Coronary artery (tissue), 2 donors: ENCODE data around the gene TRPM4.
A peak's percentile ranks its signal among the peaks of the same experiment; 100 is the strongest.

Source experiments
- DNase-seq: peaks from one replicate; pipeline ENCODE4 v3.0.0-alpha.2; 2017; ENCODE audit warnings: low spot score
- H3K27ac ChIP-seq, 2 donors: fragments of 200-600 bp; sonication (generic); one replicate each; pipeline ENCODE4 v1.5.1; 2016 to 2019
- H3K4me3 ChIP-seq: fragments of 200-600 bp; sonication (generic); 2 replicates; pipeline ENCODE4 v1.5.1; 2016; ENCODE audit warnings: mild to moderate bottlenecking, moderate library complexity
- CTCF ChIP-seq: fragments of 200-600 bp; sonication (generic); IDR thresholded peaks from one replicate; pipeline ENCODE4 v1.5.1; 2019; ENCODE audit warnings: antibody characterized with exemption

TRPM4 gene

GRCh38 chr19:49114630-49115363, 42.8 kb upstream of the TRPM4 start:
- DNase-seq = no peak

DNA sequence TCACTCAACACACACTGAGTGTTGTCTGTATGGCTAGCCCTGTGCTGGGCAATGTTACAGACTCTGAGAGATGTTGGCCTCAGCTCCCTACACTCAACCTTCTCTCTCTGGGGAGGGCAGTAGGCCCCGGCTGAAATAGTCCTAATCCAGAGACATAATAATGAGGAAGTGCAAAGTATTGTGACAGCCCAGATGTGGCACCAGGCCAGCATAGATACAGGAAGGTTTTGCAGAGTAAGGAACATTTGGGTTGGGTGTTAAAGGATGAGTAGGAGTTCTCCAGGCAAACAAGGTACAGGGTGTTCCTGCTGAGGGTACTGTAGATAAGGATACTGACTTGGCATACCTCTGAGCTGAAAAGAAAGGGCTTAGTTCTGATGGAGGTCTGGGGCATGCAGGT, 41.0 kb upstream of the TRPM4 start:
- no peak for TF ChIP-seq CTCF
- Histone ChIP-seq H3K27ac (no peak overlapping the region), H3K4me3 (no peak overlapping the region)
- DNase-seq = no peak

More at GRCh38 chr19:49114630-49115363, 42.8 kb upstream of the TRPM4 start:
- peak overlapping the region; percentile 89 to 91 for H3K27ac ChIP-seq
- TF ChIP-seq CTCF = no peak
- peak overlapping the region; percentile 86 for H3K4me3 ChIP-seq

DNA sequence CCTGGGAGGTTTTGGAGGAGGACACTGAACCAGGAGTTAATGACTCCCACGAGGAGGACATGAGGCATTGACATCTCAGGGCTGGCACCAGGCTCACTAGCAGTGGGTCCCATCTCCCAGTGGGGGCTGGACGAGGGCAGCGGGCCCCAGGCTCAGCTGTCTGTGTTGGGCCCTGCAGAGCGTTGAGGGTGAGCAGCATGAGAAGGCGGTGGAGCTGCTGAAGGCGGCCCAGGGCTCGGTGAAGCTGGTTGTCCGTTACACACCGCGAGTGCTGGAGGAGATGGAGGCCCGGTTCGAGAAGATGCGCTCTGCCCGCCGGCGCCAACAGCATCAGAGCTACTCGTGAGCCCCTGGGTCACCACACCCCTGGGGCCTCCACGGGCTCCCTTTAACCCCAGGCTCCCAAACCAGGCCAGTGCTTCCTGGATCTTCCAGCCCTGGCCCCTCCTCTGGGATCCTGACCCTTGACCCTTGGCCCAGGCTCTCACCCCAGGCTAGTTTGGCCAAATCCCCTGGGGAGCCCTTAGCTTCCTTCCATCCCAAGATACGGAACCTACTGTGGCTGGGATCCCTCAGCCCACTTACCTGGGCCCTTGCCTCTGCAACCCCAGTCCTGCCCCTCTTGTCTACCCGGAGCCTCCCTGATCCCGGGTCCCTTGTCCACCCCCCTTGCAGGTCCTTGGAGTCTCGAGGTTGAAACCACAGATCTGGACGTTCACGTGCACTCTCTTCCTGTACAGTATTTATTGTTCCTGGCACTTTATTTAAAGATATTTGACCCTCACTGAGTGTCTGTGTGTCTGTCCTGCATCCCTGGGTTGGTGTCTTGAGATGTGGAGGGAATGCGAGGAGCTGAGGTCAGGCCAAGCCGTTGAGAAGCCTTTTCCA, 39.7 kb upstream of the TRPM4 start:
- no peak for DNase-seq
- no peak for TF ChIP-seq CTCF
- Histone ChIP-seq H3K4me3 (peak overlapping the region; percentile 95), H3K27ac (peak overlapping the region; percentile 80 to 100)

DNA sequence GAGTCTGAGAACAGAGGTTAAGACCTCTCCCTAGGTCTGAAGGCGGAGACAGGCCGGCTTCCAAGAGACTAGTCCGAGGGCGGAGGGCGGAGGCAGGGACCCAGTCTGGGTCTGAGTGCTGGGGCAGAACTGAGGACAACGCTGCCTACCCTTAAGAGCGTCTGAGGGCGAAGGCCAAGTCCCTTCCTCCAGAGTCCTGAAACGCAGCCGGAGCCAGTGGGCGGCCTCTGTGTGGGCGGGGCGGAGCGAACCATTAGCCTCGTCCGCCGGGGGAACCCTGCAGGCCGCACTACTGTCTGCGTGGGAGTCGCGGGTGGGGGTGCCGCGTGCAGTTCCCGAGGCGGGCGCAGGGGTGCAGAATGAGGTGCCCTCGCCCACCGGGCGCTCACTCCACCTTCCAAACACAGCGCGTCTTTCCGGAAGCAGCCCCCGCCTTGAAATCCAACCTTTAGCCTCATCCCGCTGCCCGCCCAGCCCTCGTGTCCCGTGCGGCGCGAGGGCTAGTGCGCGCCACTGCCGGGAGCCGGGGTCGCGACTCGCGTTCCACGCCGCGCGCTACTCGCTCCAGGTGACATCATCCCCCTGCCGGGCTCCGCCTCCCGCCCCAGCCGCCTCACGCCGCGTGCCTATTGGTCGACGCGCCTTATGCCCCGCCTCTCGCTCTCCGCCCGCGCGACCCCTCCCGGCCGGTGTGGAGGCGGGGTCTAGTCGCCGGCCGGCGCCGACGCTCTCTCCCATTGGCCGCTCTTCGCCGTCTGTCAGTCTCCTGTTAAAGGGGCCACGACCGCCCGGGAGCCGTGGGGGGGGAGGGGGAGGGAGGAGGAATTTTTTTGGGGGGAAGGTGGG, 38.8 kb upstream of the TRPM4 start, which contains the start of gene C19orf73:
Gene C19orf73, minus strand, starts transcription at position 579 of the 846 bp plus-strand sequence. Its CDS starts 121 bp downstream, at position 458.
- peak; percentile 94 for DNase-seq
- TF ChIP-seq CTCF = no peak
- H3K4me3 ChIP-seq = peak within 1 kb of the TSS; percentile 95
- H3K27ac ChIP-seq = peak within 1 kb of the TSS; percentile 80 to 100

GRCh38 chr19:49119411-49120324, 37.9 kb upstream of the TRPM4 start, which contains the start of gene PPFIA3:
PPFIA3 (plus strand) TSS chr19:49119544; CDS start chr19:49127874, 8,330 bp downstream.
- TF ChIP-seq CTCF = no peak

GRCh38 chr19:49120325-49120683, 37.3 kb upstream of the TRPM4 start:
- DNase-seq = no peak
- no peak for TF ChIP-seq CTCF
- Histone ChIP-seq H3K27ac (no peak overlapping the region), H3K4me3 (peak overlapping the region; percentile 95)

More at GRCh38 chr19:49119411-49120324, 37.9 kb upstream of the TRPM4 start, which contains the start of gene PPFIA3:
- Histone ChIP-seq H3K4me3 (peak within 1 kb of the TSS; percentile 95), H3K27ac (peak within 1 kb of the TSS; percentile 80 to 100)
- DNase-seq = no peak
